C4-2B (cell line): ENCODE data around the gene ST6GALNAC2.

ENCODE experiments used
- CTCF ChIP-seq: fragments of 450-650 bp; conservative IDR thresholded peaks from 2 replicates; pipeline ENCODE4 v1.5.1; 2017; ENCODE audit warnings: mild to moderate bottlenecking
- ZFX ChIP-seq: fragments of 450-650 bp; IDR thresholded peaks from 2 replicates; pipeline ENCODE4 v1.6.1; 2017

DNA sequence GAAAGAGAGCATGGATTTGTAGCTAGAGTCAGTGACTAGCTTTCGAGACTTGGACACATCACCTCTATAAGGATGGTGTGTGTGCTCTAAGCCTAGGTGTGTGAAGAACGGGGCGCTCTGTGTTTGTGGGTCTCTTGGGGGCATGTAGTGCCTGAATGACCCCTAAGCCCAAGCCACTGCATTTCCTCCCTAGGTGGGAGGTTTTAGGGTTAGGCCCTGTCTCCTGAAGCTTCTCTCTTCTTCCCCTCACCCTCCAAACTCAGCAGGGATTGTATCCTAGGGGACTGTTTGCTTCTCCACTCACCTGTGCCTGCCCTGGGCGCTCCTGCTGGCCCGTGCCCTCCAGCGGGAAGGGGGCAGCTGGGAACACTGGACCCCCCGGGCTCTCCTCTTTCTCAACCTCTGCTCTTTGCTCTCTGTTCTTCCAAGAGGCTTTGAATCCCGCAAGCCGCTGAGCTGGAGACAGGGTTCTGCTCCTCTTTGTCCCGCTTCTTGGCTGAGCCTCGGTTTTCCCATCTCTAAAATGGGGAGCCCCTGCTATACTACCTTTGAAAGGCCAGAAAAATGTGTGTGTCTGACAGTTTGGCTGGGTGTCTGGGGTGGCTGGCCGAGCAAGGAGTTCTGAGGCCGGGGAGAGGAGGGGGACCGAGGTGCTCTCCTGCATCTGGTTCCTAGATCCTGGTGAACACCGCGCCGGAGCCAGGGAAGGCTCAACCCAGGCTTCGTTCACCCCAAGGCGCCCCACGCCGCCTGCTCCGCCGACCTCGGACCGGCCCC, 49.0 kb downstream of the ST6GALNAC2 start:
- no peak for TF ChIP-seq CTCF
- no peak for TF ChIP-seq ZFX
